Right lobe of liver (tissue), 4 donors: ENCODE measurements around the gene TMBIM6.

Experiments used
- CTCF ChIP-seq, 4 donors: fragments of 200-600 bp in 3 of 4; fragments of 450-650 bp in 1 of 4; IDR thresholded peaks; one replicate each; pipeline versions ENCODE4 v1.5.1 to v1.8.0; 2016 to 2022; ENCODE audit warnings: antibody characterized with exemption in 4 of 4, mild to moderate bottlenecking in 2 of 4
- POLR2A ChIP-seq: fragments of 450-650 bp; IDR thresholded peaks from one replicate; pipeline ENCODE4 v1.6.1; 2017; ENCODE audit warnings: antibody characterized with exemption, mild to moderate bottlenecking
- donor health status: DM: no; HTN: no; CAD: no.
- donor health status: DM: no; HTN: no; CAD: no.
- donor health status: DM: no; HTN: yes; CAD: no.

- peak; percentile 38 to 69 (median 59) for TF ChIP-seq CTCF (IDR thresholded peaks at IDR 0.05)
- TF ChIP-seq POLR2A = no peak
Observed at GRCh38 chr12:49763006-49763591, 21.7 kb downstream of the TMBIM6 start.
